HG03342 (cell line): ENCODE measurements around the gene CA7.
A peak's percentile ranks its signal among the peaks of the same experiment; 100 is the strongest.

ENCODE experiments used
- ATAC-seq: cut with Tn5 transposase; IDR thresholded peaks from one replicate; pipeline ENCODE4 v1.9.1; 2021; ENCODE audit warnings: mild to moderate bottlenecking, moderate library complexity; ENCODE audit not compliant: unreplicated experiment

CA7 gene

GRCh38 chr16:66844342-66845079, at the start of gene CA7:
Gene CA7, plus strand, starts transcription at chr16:66844414. Its CDS starts 74 bp downstream, at chr16:66844488.
- ATAC-seq = no peak

- no peak for ATAC-seq
Observed at GRCh38 chr16:66798161-66798560, 46.1 kb upstream of the CA7 start.

DNA sequence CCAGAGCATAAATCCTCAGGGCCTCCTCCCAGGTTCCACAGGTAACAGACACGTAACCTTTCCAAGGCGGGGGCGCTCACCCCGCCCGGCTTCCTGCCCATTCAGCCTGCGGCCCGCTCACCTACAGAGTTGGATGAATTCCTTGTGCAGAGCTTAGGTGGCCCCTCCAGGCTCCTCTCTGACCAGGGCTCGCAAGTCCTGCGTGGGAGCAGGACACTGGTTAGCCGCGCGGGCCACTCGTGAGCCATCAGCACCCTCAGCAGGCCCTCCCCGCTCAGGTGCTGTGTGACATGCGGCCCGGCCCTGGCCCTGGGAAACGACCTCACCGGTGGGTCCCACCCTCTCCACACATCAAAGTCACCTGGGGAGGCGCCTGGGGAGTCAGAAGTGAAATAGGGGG, 43.4 kb upstream of the CA7 start:
- ATAC-seq = no peak

- ATAC-seq = no peak
Observed at GRCh38 chr16:66801320-66802105, 42.7 kb upstream of the CA7 start, which contains the start of gene TERB1. Gene TERB1, minus strand, starts transcription at chr16:66801584. Its CDS starts 4,786 bp downstream, at chr16:66796798.

- ATAC-seq = no peak
Observed at GRCh38 chr16:66802159-66802558, 42.1 kb upstream of the CA7 start.

DNA sequence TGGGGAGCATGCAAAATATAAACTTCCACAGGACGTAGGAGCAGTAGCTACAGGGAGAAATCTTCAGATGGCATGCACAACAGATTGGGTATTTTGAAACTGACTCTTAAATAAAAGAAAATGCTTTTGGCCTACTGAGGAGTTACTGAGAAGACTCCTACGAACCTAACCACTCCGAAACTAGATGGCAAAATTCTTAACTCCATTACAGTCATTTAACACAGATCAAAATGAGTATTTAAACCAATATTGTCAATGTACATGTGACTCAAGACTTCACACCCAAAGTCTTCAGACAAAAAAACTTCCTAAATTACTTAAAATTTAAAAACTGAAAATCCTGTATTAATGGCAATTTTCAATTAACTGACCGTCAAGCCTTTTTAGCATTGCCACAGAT, 34.4 kb upstream of the CA7 start:
- no peak for ATAC-seq

DNA sequence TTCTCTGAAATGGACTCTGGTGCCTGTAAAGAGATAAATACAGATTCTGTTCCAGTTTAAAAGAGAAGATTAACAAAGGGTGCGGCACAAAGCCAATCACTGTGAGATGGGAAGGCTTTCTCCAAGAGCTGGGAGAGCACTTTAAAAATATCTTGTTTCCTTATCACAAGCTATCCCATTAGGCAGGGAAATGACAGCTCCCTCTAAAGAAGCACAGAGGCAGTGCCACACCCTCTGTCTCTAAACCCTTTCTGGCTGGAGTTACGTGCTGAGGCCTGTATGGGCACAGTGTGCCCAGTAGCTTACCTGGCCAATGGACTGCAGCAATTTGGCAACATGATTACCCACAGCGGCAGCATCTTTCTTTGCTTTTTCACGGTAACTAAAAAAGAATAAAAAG, 33.8 kb upstream of the CA7 start:
- ATAC-seq = no peak

GRCh38 chr16:66811043-66811442, 33.2 kb upstream of the CA7 start:
- ATAC-seq = no peak

DNA sequence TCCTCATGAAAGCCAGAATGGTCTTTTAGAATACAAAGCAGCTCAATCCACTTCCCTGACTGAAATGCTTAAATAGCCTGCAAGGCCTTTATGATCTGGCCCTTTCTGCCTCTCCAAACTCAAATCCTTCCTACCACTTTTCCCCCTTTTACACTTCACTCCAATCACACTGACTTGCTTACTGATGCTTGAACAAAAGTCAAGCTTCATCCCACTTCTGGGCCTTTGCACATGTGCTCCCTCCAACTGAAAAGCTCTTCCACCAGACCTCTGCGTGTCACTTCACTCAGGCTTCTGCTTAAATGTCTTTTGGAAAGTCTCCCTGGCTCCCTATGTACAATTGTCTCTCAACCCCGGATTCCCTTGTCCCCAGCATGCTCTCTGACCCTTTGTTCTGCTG, 29.5 kb upstream of the CA7 start:
- ATAC-seq = no peak

GRCh38 chr16:66824006-66824405, 20.2 kb upstream of the CA7 start:
- no peak for ATAC-seq

- ATAC-seq = peak; percentile 90
Observed at GRCh38 chr16:66830422-66831404, 13.5 kb upstream of the CA7 start, which contains the start of gene NAE1. Gene NAE1, minus strand, starts transcription at chr16:66830976. Its CDS starts 77 bp downstream, at chr16:66830899.

DNA sequence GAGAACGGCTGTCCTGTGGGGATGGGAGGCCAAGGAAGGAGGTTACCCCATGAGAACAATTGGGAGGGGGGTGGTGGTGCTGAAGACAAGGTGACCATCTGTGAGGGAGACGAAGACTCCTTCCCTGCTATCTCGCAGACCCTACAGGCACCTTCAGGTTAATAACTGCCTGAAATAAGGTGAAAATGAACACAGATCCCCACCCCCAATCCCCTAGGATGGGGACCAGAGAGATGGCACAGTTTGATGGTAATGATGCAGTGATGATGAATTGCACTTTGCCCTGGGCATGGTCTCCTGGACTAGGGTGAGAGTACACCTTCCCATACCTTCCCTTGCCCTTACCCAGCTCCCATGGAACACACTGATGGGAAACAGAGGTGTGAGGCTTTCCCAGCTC, 12.0 kb upstream of the CA7 start:
- no peak for ATAC-seq

DNA sequence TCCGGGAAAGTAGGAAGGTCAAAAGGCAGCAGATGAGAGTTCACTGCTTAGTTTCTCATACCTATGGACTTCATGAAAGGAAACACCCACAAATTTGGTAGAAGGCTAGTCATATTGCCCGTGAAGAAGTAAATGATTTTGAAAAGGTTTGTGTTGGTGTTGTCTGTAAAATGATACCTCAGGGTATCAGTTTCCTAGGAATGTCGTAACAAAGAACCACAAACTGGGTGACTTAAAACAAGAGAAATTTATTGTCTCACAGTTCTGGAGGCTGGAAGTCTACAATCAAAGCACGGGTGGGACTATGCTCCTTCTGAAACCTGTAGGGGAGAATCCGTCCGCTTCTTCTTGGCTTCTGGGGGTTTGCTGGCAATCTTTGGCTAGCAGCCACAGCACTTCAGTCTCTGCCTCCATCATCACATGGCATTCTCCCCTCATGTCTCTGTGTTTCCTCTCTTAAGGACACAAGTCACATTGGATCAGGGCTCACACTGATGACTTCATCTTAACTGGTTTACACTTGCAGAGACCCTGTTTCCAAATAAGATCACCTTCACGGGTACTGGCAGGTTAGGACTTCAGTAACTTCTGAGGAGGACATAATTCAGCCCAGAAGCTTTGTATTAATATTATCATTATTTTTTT, 11.4 kb upstream of the CA7 start:
- no peak for ATAC-seq

DNA sequence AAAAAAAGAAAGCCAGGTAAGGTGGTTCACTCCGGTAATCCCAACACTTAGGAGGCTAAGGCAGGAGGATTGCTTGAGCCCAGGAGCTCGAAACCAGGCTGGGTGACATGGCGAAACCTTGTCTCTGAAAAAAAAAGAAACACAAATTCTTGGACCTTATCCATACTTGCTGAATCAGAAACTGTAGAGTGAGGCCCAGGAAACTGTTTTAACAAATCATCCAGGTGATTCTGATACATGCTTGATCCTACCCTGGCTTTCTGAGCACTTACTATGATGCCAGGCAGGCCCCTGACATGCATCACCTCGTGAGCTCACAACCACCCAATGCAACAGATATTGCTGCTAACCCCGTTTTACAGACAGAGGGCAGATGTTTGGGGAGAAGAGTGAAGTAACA, 9.5 kb upstream of the CA7 start:
- ATAC-seq = no peak

DNA sequence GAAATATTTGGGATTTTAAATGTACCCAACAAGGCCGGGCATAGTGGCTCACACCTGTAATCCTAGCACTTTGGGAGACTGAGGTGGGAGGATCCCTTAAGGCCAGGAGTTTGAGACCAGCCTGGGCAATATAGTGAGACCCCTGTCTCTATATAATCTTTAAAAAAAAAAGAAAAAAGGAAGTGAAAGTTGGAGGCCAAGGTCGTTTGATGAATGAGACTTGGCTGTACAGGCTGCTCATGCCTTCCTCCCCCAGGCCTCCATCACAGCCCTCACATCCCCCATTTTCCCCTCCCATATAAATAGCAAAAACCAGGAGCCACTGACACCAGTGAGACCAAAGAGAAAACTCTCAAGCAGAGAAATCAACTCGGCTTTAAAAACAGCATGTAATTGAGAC, 3.3 kb upstream of the CA7 start:
- no peak for ATAC-seq

- no peak for ATAC-seq
Observed at GRCh38 chr16:66841366-66841765, 2.8 kb upstream of the CA7 start.

- ATAC-seq = no peak
Observed at GRCh38 chr16:66842765-66843164, 1.4 kb upstream of the CA7 start.

GRCh38 chr16:66843191-66843590, 1.0 kb upstream of the CA7 start:
- no peak for ATAC-seq

DNA sequence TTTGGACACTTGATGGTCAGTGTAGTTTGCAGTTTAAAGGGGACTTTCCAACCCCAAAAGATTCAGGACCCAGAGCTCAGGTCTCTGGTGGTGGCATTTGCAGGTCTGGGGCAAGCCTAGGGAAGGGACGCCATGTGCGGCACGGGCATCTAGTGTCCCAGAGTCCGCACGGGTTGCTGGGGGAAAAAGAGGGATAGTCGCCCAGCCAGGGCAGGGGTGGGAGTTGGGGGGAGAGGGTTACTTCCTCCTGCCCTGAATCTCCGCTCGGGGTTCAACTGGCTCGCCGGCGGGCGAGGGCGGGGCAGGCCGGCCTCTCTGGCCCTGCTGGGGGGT, 239 bp upstream of the CA7 start:
- no peak for ATAC-seq

DNA sequence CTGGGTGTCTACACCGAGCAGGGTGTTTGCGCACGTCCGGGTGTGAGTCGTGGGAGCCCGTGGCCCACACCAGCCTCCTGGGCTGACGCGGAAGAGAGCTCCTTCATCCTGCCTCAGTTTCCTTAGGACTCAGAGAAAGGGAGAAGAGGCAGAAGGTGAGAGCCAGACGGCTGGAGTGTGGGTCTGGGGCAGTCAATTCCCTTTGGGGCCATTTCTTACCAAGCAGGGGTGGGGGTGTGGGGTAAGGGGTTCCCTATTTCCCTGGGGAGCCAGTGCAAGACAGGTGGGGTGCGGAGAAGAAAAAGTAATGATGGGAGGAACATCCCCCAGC, 831 bp downstream of the CA7 start:
- ATAC-seq = no peak

- no peak for ATAC-seq
Observed at GRCh38 chr16:66845791-66846221, 1.6 kb downstream of the CA7 start.
